HG03095 (cell line): Measurements from ENCODE around the gene PHACTR3.

Source experiments
- ATAC-seq: cut with Tn5 transposase; IDR thresholded peaks from one replicate; pipeline ENCODE4 v1.9.1; 2021; ENCODE audit warnings: moderate library complexity; ENCODE audit not compliant: unreplicated experiment

PHACTR3 gene

DNA sequence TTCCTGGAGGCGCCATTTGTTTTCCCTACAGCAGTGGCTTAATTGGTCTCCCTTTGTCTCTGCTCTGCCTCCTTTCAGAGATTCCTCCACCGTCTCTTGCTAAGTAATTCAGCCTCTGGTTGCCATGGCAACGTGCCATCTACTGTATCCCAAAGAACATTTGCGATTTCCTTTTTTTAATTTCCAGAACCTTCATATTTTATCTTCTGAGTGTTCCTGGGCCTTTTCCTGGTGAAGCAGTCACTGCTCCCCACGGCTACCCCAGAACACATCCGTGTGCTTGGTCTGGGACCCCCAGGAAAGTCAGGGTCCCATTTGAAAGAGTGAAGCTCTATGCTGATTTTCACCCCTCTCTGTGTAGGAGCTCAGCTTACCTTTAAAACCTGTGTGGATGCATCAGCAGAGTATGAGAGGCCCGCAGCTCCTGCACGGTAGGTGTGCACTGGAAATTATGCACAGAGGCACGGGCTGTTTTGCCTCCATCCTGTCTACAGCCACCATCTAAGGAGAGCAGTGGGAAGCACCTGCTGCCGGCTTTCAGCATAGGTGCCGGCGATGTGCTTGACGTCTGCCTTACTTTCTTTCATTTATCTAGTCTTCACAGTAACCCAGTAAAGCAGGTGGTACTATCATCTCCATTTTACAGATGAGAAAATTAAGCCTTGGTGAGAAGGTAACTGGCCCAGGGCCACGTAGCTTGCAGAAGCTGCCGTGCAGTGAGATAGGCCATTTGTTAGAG lies 206.3 kb downstream of the PHACTR3 start:
- ATAC-seq = no peak

DNA sequence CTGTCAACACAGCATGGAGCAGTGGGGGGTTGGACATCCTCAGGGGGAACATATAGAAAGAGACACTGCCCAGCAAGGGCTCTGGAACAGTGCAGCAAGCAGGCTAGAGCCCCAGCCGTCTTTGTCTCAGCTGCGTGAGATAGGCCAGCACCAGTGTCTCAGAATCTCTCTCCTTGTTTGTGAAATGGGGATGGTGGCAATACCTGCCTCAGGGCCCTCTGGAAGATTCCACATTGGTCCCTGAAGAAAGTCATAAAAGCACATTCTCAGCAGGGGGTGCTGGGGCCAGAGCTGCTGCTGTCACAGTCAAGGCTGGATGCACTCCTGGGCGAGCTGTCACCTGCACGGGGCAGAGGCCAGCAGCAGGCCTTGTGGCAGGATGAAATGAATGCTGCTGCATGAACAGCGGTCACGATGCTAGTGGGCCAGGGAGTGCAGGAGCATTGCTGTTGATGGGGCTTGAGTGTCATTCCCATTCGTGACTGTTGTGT lies 207.4 kb downstream of the PHACTR3 start:
- no peak for ATAC-seq

DNA sequence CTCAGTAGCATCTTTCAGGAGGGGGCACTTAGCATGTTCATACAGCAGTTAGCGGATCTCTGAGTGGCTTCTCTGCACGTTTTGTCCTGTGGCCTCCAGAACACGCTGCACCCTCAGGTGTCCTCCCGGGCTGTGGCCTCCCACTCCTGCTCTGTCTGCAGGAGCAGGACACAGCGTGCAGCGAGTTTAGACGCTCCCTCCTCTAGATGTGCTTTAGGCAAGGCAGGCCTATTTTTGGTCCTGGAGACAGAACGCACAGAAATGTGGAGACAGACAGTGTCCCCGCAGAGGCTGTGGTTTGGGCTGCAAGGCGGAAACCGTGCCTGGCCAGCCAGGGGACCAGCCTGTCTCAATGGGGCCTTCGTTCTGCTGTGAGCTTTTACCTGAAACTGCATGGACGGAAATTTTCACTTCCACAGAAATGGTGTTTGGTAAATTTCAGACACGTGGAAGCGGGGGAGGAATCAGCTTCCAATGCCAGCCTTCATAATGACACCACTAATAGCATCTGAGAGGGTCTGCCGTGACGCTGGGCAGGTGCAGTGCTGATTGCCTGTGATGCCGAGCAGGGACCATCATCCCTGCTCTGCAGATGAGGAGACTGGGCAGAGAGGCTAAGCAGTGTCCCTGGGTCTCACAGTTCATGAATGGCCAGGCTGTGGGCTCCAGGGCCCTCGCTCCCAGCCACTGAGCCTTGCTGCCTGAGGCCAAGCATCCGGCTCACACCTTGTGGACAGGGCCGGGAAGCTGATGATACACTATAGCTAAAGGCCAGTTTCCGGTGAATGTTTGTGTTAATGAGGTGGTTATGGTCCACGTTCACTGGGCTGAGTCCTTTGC lies 208.2 kb downstream of the PHACTR3 start:
- ATAC-seq = no peak

DNA sequence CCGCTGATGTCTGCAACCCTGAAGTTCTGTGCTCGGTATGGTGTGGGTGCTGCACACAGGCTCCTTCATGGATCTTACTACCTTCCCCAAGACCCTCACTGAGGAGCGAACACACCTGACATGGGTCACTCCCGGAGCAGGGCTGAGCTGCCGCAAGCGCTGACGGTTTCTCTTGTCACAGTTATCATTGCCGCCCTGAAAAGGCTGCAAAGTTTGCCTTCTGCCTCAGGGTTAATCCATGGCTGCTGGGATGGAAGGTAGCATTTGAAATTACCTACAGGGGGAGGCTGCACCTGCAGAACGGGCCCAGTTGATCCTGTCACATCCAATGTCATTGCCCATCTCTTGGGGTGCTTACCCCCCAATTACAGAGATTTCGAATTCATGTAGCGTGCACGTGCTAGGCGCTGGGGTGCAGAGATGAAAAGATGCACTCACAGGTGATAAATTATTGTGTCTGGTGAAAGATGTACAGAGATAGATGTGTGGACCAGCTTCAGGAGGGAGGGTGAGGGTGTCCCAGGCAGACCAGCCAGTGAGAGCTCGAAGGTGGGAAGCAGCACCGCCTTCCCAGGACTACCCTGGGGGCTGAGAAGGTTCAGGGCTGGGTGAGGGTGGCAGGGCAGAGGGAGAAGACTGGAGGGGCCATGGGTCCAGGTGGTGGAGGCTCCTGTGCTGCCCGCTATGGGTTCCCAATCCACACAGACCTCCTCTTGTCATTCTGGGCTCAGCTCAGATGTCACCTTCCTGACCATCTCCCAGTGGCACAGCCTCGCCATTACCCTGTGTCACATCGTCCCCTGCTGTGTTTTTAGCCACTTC lies 209.0 kb downstream of the PHACTR3 start:
- no peak for ATAC-seq

GRCh38 chr20:59813948-59814839 lies 209.9 kb downstream of the PHACTR3 start:
- ATAC-seq = no peak

DNA sequence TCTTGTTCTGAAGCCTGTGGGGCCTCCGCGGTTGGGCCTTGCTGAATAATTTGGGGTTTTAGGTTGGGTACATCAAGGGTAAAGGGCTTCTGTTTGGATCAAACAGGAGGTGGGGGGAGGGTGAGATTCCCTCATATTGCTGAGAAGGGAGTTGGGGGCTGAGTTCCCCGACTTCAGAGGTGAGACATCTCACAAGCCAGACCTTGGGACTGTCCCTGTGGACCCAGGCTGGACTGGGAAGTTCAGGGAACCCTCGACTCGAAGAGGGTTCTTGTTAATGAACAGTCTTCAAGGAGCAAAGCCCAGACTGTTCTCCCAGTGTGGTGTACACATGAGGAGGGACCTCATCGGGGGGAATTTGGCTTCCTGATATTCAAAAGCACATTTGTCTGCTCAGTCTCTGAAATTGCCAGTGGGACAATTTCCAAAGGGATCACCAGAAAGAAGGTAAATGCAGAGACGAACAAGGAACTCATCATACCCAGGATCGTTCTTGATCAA lies 210.6 kb downstream of the PHACTR3 start:
- no peak for ATAC-seq

- no peak for ATAC-seq
These were observed 211.9 kb downstream of the PHACTR3 start for GRCh38 chr20:59816146-59816738.

DNA sequence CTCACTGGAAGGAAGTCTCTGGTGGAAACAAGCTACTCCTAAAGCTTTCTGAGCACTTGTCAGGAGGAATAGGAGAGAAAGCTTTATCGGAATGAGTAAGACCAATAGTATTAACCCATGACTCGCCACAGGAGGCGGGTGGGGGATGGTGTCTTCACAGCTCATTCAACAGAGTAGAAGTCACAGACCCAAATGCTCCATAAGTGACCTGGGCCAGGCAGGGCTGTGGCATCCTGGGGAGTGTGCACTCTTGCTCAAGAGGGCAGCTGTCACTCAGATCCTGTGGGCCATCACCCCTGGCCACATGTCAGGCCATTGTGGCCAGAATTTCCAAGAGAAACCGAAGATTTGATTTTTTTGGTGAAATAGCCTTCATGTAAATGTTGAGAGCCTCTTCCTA lies 213.1 kb downstream of the PHACTR3 start:
- no peak for ATAC-seq

DNA sequence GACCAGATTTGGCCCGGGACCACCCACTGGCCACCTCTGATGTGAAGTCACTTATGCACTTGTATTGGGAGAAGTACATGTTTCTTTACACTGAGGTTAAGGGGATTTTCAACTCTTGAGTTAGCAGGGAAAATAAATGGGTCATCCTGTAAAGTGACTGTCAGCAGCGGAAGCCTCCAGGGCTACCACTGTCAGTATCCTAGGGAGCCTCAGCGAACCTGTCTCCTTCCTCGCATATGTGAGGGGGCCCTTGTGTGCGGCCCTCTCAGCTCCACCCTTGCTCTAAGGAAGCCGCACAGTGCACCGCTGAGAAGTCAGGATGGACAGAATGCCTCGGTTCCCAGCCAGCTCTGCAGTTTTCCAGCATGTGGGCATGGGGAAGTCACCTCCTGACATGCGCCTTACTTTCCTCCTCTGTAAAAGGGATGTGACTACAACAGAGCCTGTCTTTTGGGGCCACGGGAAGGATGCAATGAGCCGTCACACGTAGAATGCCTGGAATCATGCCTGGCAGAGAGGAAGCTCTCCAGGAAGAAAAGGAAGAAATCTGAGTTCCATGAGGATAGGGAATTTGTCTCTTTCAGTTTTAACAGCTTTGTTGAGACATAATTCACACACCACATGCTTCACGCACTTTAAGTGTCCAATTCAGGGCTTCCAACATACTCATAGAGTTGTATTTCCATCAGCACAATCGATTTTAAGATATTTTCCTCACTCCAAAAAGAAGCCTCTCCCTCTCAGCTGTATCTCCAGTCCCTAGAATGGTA lies 213.7 kb downstream of the PHACTR3 start:
- ATAC-seq = no peak

DNA sequence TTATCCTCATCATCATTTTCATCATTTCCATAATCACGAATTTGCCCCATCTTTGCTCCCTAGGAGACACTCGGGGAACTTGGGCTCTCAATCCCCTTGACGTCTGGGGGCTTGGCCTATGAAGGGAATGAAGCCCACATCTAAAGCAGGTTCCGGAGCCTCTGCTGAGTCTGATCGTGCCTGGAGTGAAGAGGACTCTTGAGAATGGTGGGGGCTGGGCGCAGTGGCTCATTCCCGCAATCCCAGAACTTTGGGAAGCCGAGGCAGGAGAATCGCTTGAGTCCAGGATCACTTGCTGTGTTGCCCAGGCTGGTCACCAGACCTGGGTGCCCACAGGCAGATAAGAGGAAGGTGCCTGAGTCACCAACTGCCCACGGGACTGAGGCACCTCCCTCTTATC lies 214.6 kb downstream of the PHACTR3 start:
- no peak for ATAC-seq

GRCh38 chr20:59819496-59820203 lies 215.3 kb downstream of the PHACTR3 start:
- ATAC-seq = no peak

DNA sequence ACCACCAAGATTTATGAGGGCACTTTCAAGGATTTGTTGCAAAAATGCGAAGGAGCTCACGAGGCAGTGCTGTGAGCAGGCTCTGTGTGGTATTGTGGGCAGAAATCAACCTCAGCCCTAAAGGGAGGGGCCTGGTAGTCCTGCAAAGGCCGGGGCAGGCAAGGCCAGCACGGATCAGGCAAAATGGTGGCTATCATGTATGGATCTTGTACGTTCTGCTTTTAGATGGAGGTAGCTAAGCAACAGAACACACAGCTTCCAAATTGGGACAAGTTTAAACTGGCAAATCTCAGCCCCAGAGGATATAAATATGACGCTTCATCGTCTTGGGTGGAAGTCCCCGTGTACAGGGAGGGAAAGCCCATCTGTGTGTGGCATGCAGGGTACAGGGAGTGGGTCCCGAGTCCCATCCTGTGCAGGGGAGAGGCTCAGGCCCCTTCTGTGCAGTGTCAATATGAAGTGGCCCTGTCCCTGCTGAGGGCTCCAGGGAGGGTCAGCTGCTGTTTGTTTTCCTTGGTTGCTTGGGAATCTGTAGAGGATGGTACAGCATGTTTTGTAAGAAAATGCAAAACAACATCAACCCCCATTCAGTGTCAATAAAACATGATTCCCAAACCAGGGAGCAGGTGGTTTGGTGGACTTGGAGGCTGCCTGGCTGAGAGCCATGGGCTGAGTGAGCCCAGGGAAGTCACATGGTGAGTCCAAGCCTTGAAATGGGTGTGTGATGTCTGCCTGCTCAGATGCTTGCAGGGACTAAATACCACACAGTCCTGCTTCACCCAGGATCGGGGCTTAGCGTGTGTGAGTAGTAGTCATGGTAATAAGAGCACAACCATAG lies 216.1 kb downstream of the PHACTR3 start:
- no peak for ATAC-seq

DNA sequence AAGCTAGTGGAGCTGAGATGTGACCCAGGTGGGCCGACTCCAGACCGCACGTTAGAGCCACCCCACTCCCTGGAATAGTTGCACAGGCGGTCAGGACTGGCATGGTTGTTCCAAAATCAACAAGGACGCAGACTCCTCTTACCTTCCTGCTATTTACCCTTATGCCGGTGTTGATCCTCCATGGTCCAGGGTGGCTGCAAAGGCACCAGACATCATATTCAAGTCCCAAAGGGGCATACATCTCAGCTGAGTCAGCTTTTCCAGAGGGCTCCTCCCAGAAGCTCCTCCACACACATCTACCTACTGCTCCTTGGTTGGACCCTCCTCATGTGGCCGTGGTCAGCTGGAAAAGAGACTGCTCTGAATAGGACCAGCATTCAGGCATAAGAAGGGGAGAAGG lies 216.9 kb downstream of the PHACTR3 start:
- ATAC-seq = no peak

- no peak for ATAC-seq
These were observed 217.4 kb downstream of the PHACTR3 start for GRCh38 chr20:59821788-59822187.

DNA sequence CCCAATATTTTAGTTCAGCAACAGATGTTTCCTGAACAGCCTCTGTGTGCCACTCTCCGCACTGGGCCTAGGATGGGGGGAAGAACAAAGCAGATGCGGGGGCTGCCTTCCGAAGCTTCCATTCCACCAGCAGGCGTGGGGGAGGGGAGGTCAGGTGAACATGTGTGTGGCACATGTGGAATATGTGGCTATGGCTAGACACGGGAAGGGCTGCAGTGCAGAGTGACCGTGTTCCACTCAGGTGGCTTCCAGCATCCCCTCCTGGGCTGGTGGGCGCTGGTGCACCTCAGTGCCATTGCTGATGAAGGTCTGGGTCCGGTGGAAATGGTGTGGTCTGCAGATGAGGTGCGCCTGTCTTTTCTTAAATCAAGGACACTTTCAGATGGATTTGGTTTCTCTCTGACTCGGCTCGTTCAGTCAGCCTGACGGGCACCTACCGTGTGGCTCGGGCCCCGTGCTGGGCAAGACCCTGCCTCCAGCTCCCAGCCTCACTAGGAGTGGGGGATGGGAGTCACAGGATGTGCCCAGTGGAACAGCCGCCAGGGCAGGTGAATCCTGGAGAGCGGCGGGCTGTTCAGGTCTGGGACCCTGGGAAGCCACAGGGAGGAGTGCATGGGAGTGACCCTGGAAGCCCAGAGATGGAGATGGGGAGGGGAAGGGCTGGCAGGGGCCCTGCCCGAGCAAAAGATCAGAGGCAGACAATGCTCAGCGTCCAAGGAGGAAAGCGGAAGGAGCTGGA lies 218.1 kb downstream of the PHACTR3 start:
- ATAC-seq = no peak

- no peak for ATAC-seq
These were observed 218.7 kb downstream of the PHACTR3 start for GRCh38 chr20:59823030-59823423.
